Gastroesophageal sphincter (tissue), 4 donors: ENCODE measurements around the gene TIPRL. TPM values are rescaled to one million over a fixed set of nuclear protein-coding genes. Genes with fewer than 3 reads are reported as not detected.
"Not testable (repeated sequence)": the region's sequence is repeated elsewhere in the genome, so short reads cannot be mapped to it uniquely, and the experiment has no call there.

Source experiments
- ATAC-seq: fragments of 150-250 bp; one replicate; pipeline ENCODE4 v1.9.1; 2016; ENCODE audit warnings: mild to moderate bottlenecking, moderate library complexity
- H3K27ac ChIP-seq, 4 donors: fragments of 200-600 bp; sonication (generic) in 3 of 4; 1 replicate in 3 of 4; 2 replicates in 1 of 4; pipeline ENCODE4 v1.5.1; 2016 to 2019
- H3K27me3 ChIP-seq: fragments of 200-600 bp; sonication (generic); one replicate; pipeline ENCODE4 v1.5.1; 2019
- H3K36me3 ChIP-seq, 2 donors: fragments of 200-600 bp; sonication (generic); one replicate each; pipeline ENCODE4 v1.5.1; 2019; ENCODE audit warnings: control low read depth in 1 of 2
- H3K4me1 ChIP-seq, 3 donors: fragments of 200-600 bp; sonication (generic); 1 replicate in 2 of 3; 2 replicates in 1 of 3; pipeline ENCODE4 v1.5.1; 2016 to 2019; ENCODE audit warnings: control low read depth in 2 of 3
- H3K4me3 ChIP-seq, 2 donors: fragments of 200-600 bp; sonication (generic); one replicate each; pipeline ENCODE4 v1.5.1; 2019; ENCODE audit warnings: mild to moderate bottlenecking in 1 of 2, moderate library complexity in 1 of 2
- H3K9me3 ChIP-seq, 3 donors: fragments of 200-600 bp; sonication (generic); one replicate each; pipeline ENCODE4 v1.5.1; 2017 to 2019; ENCODE audit warnings: control low read depth in 2 of 3
- CTCF ChIP-seq, 4 experiments: fragments of 200-600 bp in 2 of 4; fragments of 450-650 bp in 2 of 4; sonication (generic) in 1 of 4; IDR thresholded peaks; one replicate each; pipeline ENCODE4 v1.5.1; 2017 to 2019; ENCODE audit warnings: antibody characterized with exemption in 4 of 4, mild to moderate bottlenecking in 2 of 4, moderate library complexity in 2 of 4
- EP300 ChIP-seq: sonication (generic); formaldehyde crosslinking; IDR thresholded peaks from one replicate; pipeline ENCODE4 v1.6.1; 2017; ENCODE audit warnings: antibody characterized with exemption, mild to moderate bottlenecking
- POLR2A ChIP-seq, 2 donors: fragments of 450-650 bp; IDR thresholded peaks; one replicate each; pipeline ENCODE4 v1.6.1; 2017; ENCODE audit warnings: antibody characterized with exemption in 2 of 2, mild to moderate bottlenecking in 2 of 2, moderate library complexity in 1 of 2
- POLR2AphosphoS5 ChIP-seq: sonication (generic); formaldehyde crosslinking; IDR thresholded peaks from one replicate; pipeline ENCODE4 v1.6.1; 2017; ENCODE audit warnings: antibody characterized with exemption
- WGBS, 2 donors: methylation state at CpG; one replicate each; pipeline ENCODE4 v1.1.5; 2018; ENCODE audit warnings: low coverage in 1 of 2; 5-methylcytosine and 5-hydroxymethylcytosine counted together
- total RNA-seq, 4 donors: library from RNA; depleted of rRNA; stranded (reverse); fragments of >200 nt; gene quantifications; one replicate each; pipeline ENCODE4 v1.1.0, GENCODE V29; 2016

The TIPRL gene
- total RNA-seq, 4 donors from 2014 or later = 16.7 to 34.9 (median 23.5) TPM

GRCh38 chr1:168180148-168180524, 1.4 kb downstream of the TIPRL start:
- Histone ChIP-seq H3K36me3 (peaks cover 0 to 7% of the 10 kb centered on the region in 2 donors), H3K27me3 (no peaks in the 10 kb centered on the region), H3K4me3 (peak overlapping the region; percentile 59 to 66), H3K4me1 (peaks cover 0 to 16% (median 3%) of the 10 kb centered on the region in 3 donors), H3K9me3 (no peaks in the 10 kb centered on the region), H3K27ac (peak overlapping the region; percentile 55 to 96 (median 89))
- 20 to 28% methylated on average over 2 of the region's 2 CpGs for WGBS, 2 donors
- TF ChIP-seq POLR2A (IDR thresholded peaks at IDR 0.05) = no peak
- TF ChIP-seq POLR2AphosphoS5 = no peak
- no peak for TF ChIP-seq EP300
- no peak for TF ChIP-seq CTCF (IDR thresholded peaks at IDR 0.05)
- no peak for ATAC-seq

DNA sequence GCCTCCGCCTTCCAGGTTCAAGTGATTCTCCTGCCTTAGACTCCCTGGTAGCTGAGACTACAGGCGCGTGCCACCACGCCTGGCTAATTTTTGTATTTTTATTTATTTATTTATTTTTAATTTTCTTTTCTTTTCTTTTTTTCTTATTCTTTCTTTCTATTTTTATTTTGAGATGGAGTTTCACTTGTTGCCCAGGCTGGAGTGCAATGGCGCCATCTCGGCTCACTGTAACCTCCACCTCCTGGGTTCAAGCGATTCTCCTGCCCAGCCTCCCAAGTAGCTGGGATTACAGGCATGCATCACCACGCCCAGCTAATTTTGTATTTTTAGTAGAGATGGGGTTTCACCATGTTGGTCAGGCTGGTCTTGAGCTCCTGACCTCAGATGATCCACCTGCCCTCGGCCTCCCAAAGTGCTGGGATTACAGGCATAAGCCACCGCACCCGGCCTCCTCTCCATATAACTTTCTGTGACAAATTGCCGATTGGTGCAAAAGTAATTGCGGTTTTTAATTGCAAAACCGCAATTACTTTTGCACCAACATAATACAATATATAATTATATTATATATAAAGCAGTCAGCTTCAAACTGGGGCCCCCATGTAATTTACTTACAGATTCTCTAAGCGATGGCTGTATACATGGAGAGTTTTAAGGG, 2.4 kb downstream of the TIPRL start:
- WGBS, 2 donors = 88 to 93% methylated on average over 12 of the region's 15 CpGs
- not testable (repeated sequence) for H3K27ac ChIP-seq, H3K27me3 ChIP-seq, H3K9me3 ChIP-seq, ATAC-seq, H3K4me3 ChIP-seq
- Histone ChIP-seq H3K4me1 (peaks cover 0 to 16% (median 3%) of the 10 kb centered on the region in 3 donors), H3K36me3 (peaks cover 0 to 16% of the 10 kb centered on the region in 2 donors)

DNA sequence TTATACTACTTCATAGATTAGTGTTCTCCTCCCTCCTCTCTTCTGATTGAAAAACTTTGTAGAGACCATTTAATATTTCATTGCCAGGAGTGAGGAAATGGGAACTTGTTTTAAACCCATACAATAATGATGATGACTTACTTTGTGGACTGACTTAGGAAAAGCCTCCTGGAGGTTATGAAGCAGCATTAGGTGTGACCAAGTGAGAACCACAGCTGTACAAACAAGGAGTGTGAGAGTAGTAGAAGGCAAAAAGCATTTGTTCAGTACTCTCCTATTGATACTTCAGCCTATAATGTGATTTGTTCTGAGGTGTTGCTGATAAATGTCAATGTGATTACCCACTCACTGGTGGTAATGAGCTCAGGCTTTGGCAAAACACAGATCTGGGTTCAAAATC, 8.4 kb downstream of the TIPRL start:
- Histone ChIP-seq H3K27ac (no peak overlapping the region), H3K4me1 (no peaks in the 10 kb centered on the region), H3K4me3 (no peak overlapping the region), H3K36me3 (peaks cover 0 to 74% of the 10 kb centered on the region in 2 donors), H3K9me3 (no peaks in the 10 kb centered on the region), H3K27me3 (no peaks in the 10 kb centered on the region)
- no peak for ATAC-seq
- TF ChIP-seq POLR2AphosphoS5 (no peak), POLR2A (IDR thresholded peaks at IDR 0.05) (no peak), EP300 (no peak), CTCF (IDR thresholded peaks at IDR 0.05) (no peak)

GRCh38 chr1:168190403-168190802, 11.6 kb downstream of the TIPRL start:
- no peaks in the 10 kb centered on the region for H3K27me3 ChIP-seq
- peaks cover 0 to 94% of the 10 kb centered on the region in 2 donors for H3K36me3 ChIP-seq
- H3K4me3 ChIP-seq = no peak overlapping the region
- no peak overlapping the region for H3K27ac ChIP-seq
- 69 to 85% methylated on average over 2 of the region's 2 CpGs for WGBS, 2 donors
- ATAC-seq = no peak
- H3K4me1 ChIP-seq = no peaks in the 10 kb centered on the region
- TF ChIP-seq CTCF (IDR thresholded peaks at IDR 0.05) = no peak
- TF ChIP-seq POLR2AphosphoS5 = no peak
- no peak for TF ChIP-seq EP300
- no peak for TF ChIP-seq POLR2A (IDR thresholded peaks at IDR 0.05)
- no peaks in the 10 kb centered on the region for H3K9me3 ChIP-seq

GRCh38 chr1:168195199-168196135, 16.7 kb downstream of the TIPRL start:
- Histone ChIP-seq H3K36me3 (peaks cover 0 to 89% of the 10 kb centered on the region in 2 donors), H3K4me3 (no peak overlapping the region), H3K4me1 (no peaks in the 10 kb centered on the region), H3K27ac (no peak overlapping the region), H3K9me3 (no peaks in the 10 kb centered on the region), H3K27me3 (no peaks in the 10 kb centered on the region)
- ATAC-seq = no peak
- WGBS, 2 donors = 92 to 100% methylated on average over 3 to 4 of the region's 4 CpGs
- no peak for TF ChIP-seq POLR2A (IDR thresholded peaks at IDR 0.05)
- no peak for TF ChIP-seq POLR2AphosphoS5
- no peak for TF ChIP-seq EP300
- no peak for TF ChIP-seq CTCF (IDR thresholded peaks at IDR 0.05)
